ENCODE data around the gene CSMD2.

Gene CSMD2

GRCh38 chr1:33988161-33988560, 176.9 kb downstream of the CSMD2 start:
- TF ChIP-seq CTCF (IDR thresholded peaks at IDR 0.05) = no peak
- no peak overlapping the region for H3K4me3 ChIP-seq
- no peak overlapping the region for H3K27ac ChIP-seq
- no peak for DNase-seq (ENCODE audit: low spot score)

- no peak for DNase-seq (ENCODE audit: low spot score)
- Histone ChIP-seq H3K4me3 (no peak overlapping the region), H3K27ac (peak overlapping the region; percentile 15 to 43)
- TF ChIP-seq CTCF (IDR thresholded peaks at IDR 0.05) = no peak
Observed at GRCh38 chr1:33986390-33987095, 178.5 kb downstream of the CSMD2 start.

GRCh38 chr1:33985656-33986055, 179.4 kb downstream of the CSMD2 start:
- no peak overlapping the region for H3K4me3 ChIP-seq
- TF ChIP-seq CTCF (IDR thresholded peaks at IDR 0.05) = no peak
- peak overlapping the region in 1 of 2 donors; percentile 43 for H3K27ac ChIP-seq
- DNase-seq (ENCODE audit: low spot score) = no peak

- TF ChIP-seq CTCF (IDR thresholded peaks at IDR 0.05) = no peak
- Histone ChIP-seq H3K4me3 (no peak overlapping the region), H3K27ac (peak overlapping the region in 1 of 2 donors; percentile 43)
- no peak for DNase-seq (ENCODE audit: low spot score)
Observed at GRCh38 chr1:33984906-33985565, 180.0 kb downstream of the CSMD2 start.

- no peak overlapping the region for H3K27ac ChIP-seq
- no peak for TF ChIP-seq CTCF (IDR thresholded peaks at IDR 0.05)
- DNase-seq (ENCODE audit: low spot score) = no peak
- H3K4me3 ChIP-seq = no peak overlapping the region
Observed at GRCh38 chr1:33982419-33982818, 182.6 kb downstream of the CSMD2 start.

- DNase-seq (ENCODE audit: low spot score) = no peak
- TF ChIP-seq CTCF (IDR thresholded peaks at IDR 0.05) = no peak
- H3K27ac ChIP-seq = no peak overlapping the region
- H3K4me3 ChIP-seq = no peak overlapping the region
Observed at GRCh38 chr1:33979341-33979740, 185.7 kb downstream of the CSMD2 start.

GRCh38 chr1:33975961-33976360, 189.1 kb downstream of the CSMD2 start:
- Histone ChIP-seq H3K4me3 (no peak overlapping the region), H3K27ac (no peak overlapping the region)
- DNase-seq (ENCODE audit: low spot score) = no peak
- TF ChIP-seq CTCF (IDR thresholded peaks at IDR 0.05) = no peak

Measured in coronary artery (tissue), 2 donors.